Retinal pigment epithelial cell (primary cell): ENCODE measurements around the gene KYNU.
"Not testable (repeated sequence)": the region's sequence is repeated elsewhere in the genome, so short reads cannot be mapped to it uniquely, and the experiment has no call there.

Experiments used
- DNase-seq: peaks from one replicate; pipeline ENCODE4 v3.0.0-alpha.2; 2010; ENCODE audit warnings: low read depth
- H3K4me3 ChIP-seq: 2 replicates; pipeline ENCODE4 v1.5.1; 2011; ENCODE audit warnings: mild to moderate bottlenecking, low read length, control low read depth, moderate library complexity
- CTCF ChIP-seq: conservative IDR thresholded peaks from 2 replicates; pipeline ENCODE4 v1.5.1; 2011; ENCODE audit warnings: low read depth, low read length, control low read depth, inconsistent platforms

KYNU gene

GRCh38 chr2:142893241-142893640 lies 15.8 kb downstream of the KYNU start:
- no peak for DNase-seq
- H3K4me3 ChIP-seq: no peak overlapping the region
- no peak for TF ChIP-seq CTCF

GRCh38 chr2:142897807-142898206 lies 20.3 kb downstream of the KYNU start:
- DNase-seq: no peak
- no peak overlapping the region for H3K4me3 ChIP-seq
- TF ChIP-seq CTCF: no peak

GRCh38 chr2:142900327-142900726 lies 22.9 kb downstream of the KYNU start:
- DNase-seq, H3K4me3 ChIP-seq: not testable (repeated sequence)

GRCh38 chr2:142901780-142902179 lies 24.3 kb downstream of the KYNU start:
- no peak for TF ChIP-seq CTCF
- no peak for DNase-seq
- no peak overlapping the region for H3K4me3 ChIP-seq

GRCh38 chr2:142903726-142904125 lies 26.3 kb downstream of the KYNU start:
- DNase-seq, H3K4me3 ChIP-seq: not testable (repeated sequence)

GRCh38 chr2:142907653-142908052 lies 30.2 kb downstream of the KYNU start:
- no peak for TF ChIP-seq CTCF
- no peak for DNase-seq
- no peak overlapping the region for H3K4me3 ChIP-seq

- no peak for DNase-seq
- no peak overlapping the region for H3K4me3 ChIP-seq
- no peak for TF ChIP-seq CTCF
Observed at GRCh38 chr2:142914507-142915313, 37.2 kb downstream of the KYNU start.

- TF ChIP-seq CTCF: no peak
- H3K4me3 ChIP-seq: no peak overlapping the region
- no peak for DNase-seq
Observed at GRCh38 chr2:142915502-142915901, 38.0 kb downstream of the KYNU start.
